Epithelial cell of esophagus (primary cell): ENCODE results near the gene FMR1NB.

Experiments used
- DNase-seq: peaks from one replicate; pipeline ENCODE4 v3.0.0; 2010; ENCODE audit warnings: low read depth
- H3K4me3 ChIP-seq: 2 replicates; pipeline ENCODE4 v1.5.1; 2011; ENCODE audit warnings: mild to moderate bottlenecking, low read length, control low read depth
- CTCF ChIP-seq: IDR thresholded peaks from 2 replicates; pipeline ENCODE4 v1.5.1; 2011; ENCODE audit warnings: low read depth, mild to moderate bottlenecking, low read length, control low read depth, inconsistent platforms; ENCODE audit not compliant: insufficient read depth; ENCODE audit errors: missing control alignments

FMR1NB gene

GRCh38 chrX:148069759-148070503 is 88.8 kb downstream of the FMR1NB start:
- DNase-seq: no peak
- no peak for TF ChIP-seq CTCF
- no peak overlapping the region for H3K4me3 ChIP-seq

GRCh38 chrX:148070504-148070877 is 89.4 kb downstream of the FMR1NB start:
- TF ChIP-seq CTCF: no peak
- H3K4me3 ChIP-seq: no peak overlapping the region
- DNase-seq: no peak
